ENCODE measurements around the gene RTEL1.

DNA sequence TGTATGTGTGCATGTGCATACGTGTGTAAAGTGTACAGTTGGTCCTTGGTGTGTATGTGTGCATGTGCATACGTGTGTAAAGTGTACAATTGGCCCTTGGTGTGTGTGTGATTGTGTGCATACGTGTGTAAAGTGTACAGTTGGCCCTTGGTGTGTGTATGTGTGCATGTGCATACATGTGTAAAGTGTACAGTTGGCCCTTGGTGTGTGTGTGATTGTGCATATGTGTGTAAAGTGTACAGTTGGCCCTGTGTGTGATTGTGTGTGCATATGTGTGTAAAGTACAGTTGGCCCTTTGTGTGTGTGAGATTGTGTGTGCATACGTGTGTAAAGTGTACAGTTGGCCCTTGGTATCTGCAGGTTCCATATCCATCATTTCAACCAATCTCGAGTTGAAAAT lies 73.3 kb downstream of the RTEL1 start:
- TF ChIP-seq, protein P1, sequence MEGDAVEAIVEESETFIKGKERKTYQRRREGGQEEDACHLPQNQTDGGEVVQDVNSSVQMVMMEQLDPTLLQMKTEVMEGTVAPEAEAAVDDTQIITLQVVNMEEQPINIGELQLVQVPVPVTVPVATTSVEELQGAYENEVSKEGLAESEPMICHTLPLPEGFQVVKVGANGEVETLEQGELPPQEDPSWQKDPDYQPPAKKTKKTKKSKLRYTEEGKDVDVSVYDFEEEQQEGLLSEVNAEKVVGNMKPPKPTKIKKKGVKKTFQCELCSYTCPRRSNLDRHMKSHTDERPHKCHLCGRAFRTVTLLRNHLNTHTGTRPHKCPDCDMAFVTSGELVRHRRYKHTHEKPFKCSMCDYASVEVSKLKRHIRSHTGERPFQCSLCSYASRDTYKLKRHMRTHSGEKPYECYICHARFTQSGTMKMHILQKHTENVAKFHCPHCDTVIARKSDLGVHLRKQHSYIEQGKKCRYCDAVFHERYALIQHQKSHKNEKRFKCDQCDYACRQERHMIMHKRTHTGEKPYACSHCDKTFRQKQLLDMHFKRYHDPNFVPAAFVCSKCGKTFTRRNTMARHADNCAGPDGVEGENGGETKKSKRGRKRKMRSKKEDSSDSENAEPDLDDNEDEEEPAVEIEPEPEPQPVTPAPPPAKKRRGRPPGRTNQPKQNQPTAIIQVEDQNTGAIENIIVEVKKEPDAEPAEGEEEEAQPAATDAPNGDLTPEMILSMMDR (IDR thresholded peaks at IDR 0.05) = no peak
- TF ChIP-seq POLR2A (IDR thresholded peaks at IDR 0.05) = no peak

All from lower leg skin (tissue), 3 donors.